A549 (cell line): ENCODE results near the gene ANKRD34A. TPM values are rescaled to one million over a fixed set of nuclear protein-coding genes. Genes with fewer than 3 reads are reported as not detected.

Experiments
- ATAC-seq, 2 experiments: fragments of 200-7000 bp in 1 of 2; fragments of >200 bp in 1 of 2; cut with Nextera tagmentation in 1 of 2; cut with Tn5 transposase in 1 of 2; 3 replicates each; pipeline versions ENCODE4 v1.8.0 to v1.9.1; 2018 to 2020; ENCODE audit warnings: mild to moderate bottlenecking in 1 of 2, moderate library complexity in 1 of 2
- CTCF ChIA-PET: fragments of 300-600 bp; sonication (Branson Sonifier 250); formaldehyde crosslinking; extraction: SDS; loops from one replicate; lab custom pipeline; 2021; ENCODE audit warnings: antibody characterized with exemption, inconsistent platforms; lab: Yijun Ruan, JAX
- POLR2A ChIA-PET: fragments of 350-600 bp; formaldehyde crosslinking; extraction: SDS; loops from one replicate; lab custom pipeline; 2021; ENCODE audit warnings: antibody characterized with exemption, inconsistent platforms; lab: Yijun Ruan, JAX
- DNase-seq, 2 experiments: peaks; one replicate each; pipeline versions ENCODE4 v3.0.0 to v3.0.0-alpha.2; 2011 to 2016; ENCODE audit warnings: low read depth in 1 of 2, low spot score in 1 of 2
- FAIRE-seq: peaks from 2 replicates; lab custom pipeline; 2011; peaks lifted over from hg19 to GRCh38; lab: Jason Lieb, UNC
- H3K27ac ChIP-seq, 2 experiments: fragments of >200 bp; sonication (Bioruptor Twin); formaldehyde crosslinking; 3 replicates each; pipeline ENCODE4 v1.5.1; 2016 to 2017
- H3K4me1 ChIP-seq: fragments of >200 bp; sonication (Bioruptor Twin); formaldehyde crosslinking; 3 replicates; pipeline ENCODE4 v1.6.1; 2016
- H3K4me2 ChIP-seq: fragments of >200 bp; sonication (Bioruptor Twin); formaldehyde crosslinking; 3 replicates; pipeline ENCODE4 v1.6.1; 2016
- H3K4me3 ChIP-seq: fragments of >200 bp; sonication (Bioruptor Twin); formaldehyde crosslinking; 3 replicates; pipeline ENCODE4 v1.5.1; 2016
- H3K9me3 ChIP-seq: fragments of >200 bp; sonication (Bioruptor Twin); formaldehyde crosslinking; 3 replicates; pipeline ENCODE4 v1.6.1; 2016
- CTCF ChIP-seq: fragments of >200 bp; sonication (Bioruptor Twin); formaldehyde crosslinking; IDR thresholded peaks from 3 replicates; pipeline ENCODE4 v1.5.1; 2016
- ELK1 ChIP-seq: fragments of 150-350 bp; IDR thresholded peaks from 2 replicates; pipeline ENCODE4 v1.6.1; 2014; ENCODE audit warnings: low read depth, mild to moderate bottlenecking, low read length
- FOSL2 ChIP-seq, 2 experiments: fragments of 450-650 bp in 1 of 2; fragments of >200 bp in 1 of 2; sonication (Bioruptor Twin) in 1 of 2; formaldehyde crosslinking; IDR thresholded peaks; 2 replicates each; pipeline versions ENCODE4 v1.5.0 to v1.6.1; 2016 to 2020; ENCODE audit warnings: mild to moderate bottlenecking in 1 of 2, moderate library complexity in 1 of 2
- HOXB5 ChIP-seq: fragments of 250-450 bp; sonication (Bioruptor Pico); IDR thresholded peaks from 2 replicates; pipeline ENCODE4 v1.5.0; 2020; ENCODE audit warnings: mild to moderate bottlenecking, moderate library complexity
- JUN ChIP-seq, 2 experiments: fragments of >200 bp; sonication (Bioruptor Twin); formaldehyde crosslinking; IDR thresholded peaks; 2 replicates in 1 of 2; 3 replicates in 1 of 2; pipeline ENCODE4 v1.6.1; 2016 to 2017
- MAFK ChIP-seq: fragments of 450-650 bp; IDR thresholded peaks from 2 replicates; pipeline ENCODE4 v1.6.1; 2014; ENCODE audit not compliant: partially characterized antibody
- MAX ChIP-seq: IDR thresholded peaks from 2 replicates; pipeline ENCODE4 v1.6.1; 2012
- PBX3 ChIP-seq: IDR thresholded peaks from 2 replicates; pipeline ENCODE4 v1.6.1; 2012
- PHF8 ChIP-seq: fragments of 200-600 bp; sonication (generic); IDR thresholded peaks from 2 replicates; pipeline ENCODE4 v1.6.1; 2016; ENCODE audit warnings: low read depth, mild to moderate bottlenecking, antibody characterized with exemption, moderate library complexity, borderline replicate concordance
- POLR2A ChIP-seq: IDR thresholded peaks from 2 replicates; pipeline ENCODE4 v1.6.1; 2012; ENCODE audit warnings: mild to moderate bottlenecking, low read length
- RAD21 ChIP-seq, 2 experiments: fragments of >200 bp in 1 of 2; sonication (Bioruptor Twin) in 1 of 2; formaldehyde crosslinking in 1 of 2; IDR thresholded peaks in 1 of 2; conservative IDR thresholded peaks in 1 of 2; 2 replicates in 1 of 2; 3 replicates in 1 of 2; pipeline ENCODE4 v1.6.1; 2012 to 2018; ENCODE audit warnings: inconsistent platforms in 1 of 2
- RARB ChIP-seq: fragments of 250-450 bp; sonication (Bioruptor Pico); IDR thresholded peaks from 2 replicates; pipeline ENCODE4 v1.8.0; 2021; ENCODE audit warnings: mild to moderate bottlenecking, moderate library complexity
- SMC3 ChIP-seq: fragments of >200 bp; sonication (Bioruptor Twin); formaldehyde crosslinking; IDR thresholded peaks from 3 replicates; pipeline ENCODE4 v1.6.1; 2018; ENCODE audit warnings: inconsistent platforms
- ZNF302 ChIP-seq: fragments of 250-450 bp; sonication (Bioruptor Pico); IDR thresholded peaks from 2 replicates; pipeline ENCODE4 v1.9.0; 2021; ENCODE audit warnings: inconsistent platforms, mild to moderate bottlenecking, moderate library complexity
- WGBS: methylation state at CpG from one replicate; pipeline ENCODE4 v1.1.6; 2017; ENCODE audit errors: missing lambda C conversion rate; 5-methylcytosine and 5-hydroxymethylcytosine counted together
- polyA minus RNA-seq: library from RNA; depleted of rRNA, polyadenylated mRNA; stranded (reverse); fragments of >200 nt; gene quantifications from 2 replicates; pipeline ENCODE4 v1.2.3, GENCODE V29; 2011; rRNA and poly(A)+ RNA removed
- polyA plus RNA-seq, 4 experiments: library from polyadenylated mRNA; depleted of rRNA in 3 of 4; stranded (reverse); fragments of >200 nt; fragmentation: RNase III in 1 of 4; extraction: RNeasy Plus Mini Kit Qiagen cat#74134 plus additional on column Dnase treatment in 1 of 4; gene quantifications; 2 replicates in 3 of 4; 3 replicates in 1 of 4; pipeline ENCODE4 v1.2.3, GENCODE V29; 2011 to 2017

ANKRD34A gene
- polyA plus RNA-seq (2011; rRNA removed) (0.30 and 0.34 TPM in 2 replicates), polyA plus RNA-seq (2017; fragmentation: RNase III; extraction: RNeasy Plus Mini Kit Qiagen cat#74134 plus additional on column Dnase treatment) (0.25 to 0.59 TPM (median 0.39 TPM) in 3 replicates), polyA minus RNA-seq (0.15 and 0.33 TPM in 2 replicates)
- 0.17 and 0.29 TPM in 2 replicates for polyA plus RNA-seq (2012; cell fraction: cytosol; rRNA removed)
- polyA plus RNA-seq (2012; cell fraction: nucleus; rRNA removed), result 0.50 and 0.79 TPM in 2 replicates

GRCh38 chr1:145964328-145965118 lies at the start of gene ANKRD34A, which contains the start of gene POLR3GL:
Gene ANKRD34A (minus strand): TSS chr1:145964575. CDS start chr1:145961759, 2,816 bp downstream.
Gene POLR3GL (plus strand): TSS chr1:145964690. CDS start chr1:145974866, 10,176 bp downstream.
- Histone ChIP-seq H3K4me2 (peak within 1 kb of the TSS; percentile 92), H3K27ac (peak within 1 kb of the TSS; percentile 78 to 87), H3K4me1 (peaks cover 39% of the 10 kb centered on the region), H3K4me3 (peak within 1 kb of the TSS; percentile 55), H3K9me3 (peaks cover 10% of the 10 kb centered on the region; the same call in 2 of the 3 replicates)
- DNase-seq (peak; percentile 93 to 95), FAIRE-seq (no peak), ATAC-seq (peak; percentile 84 to 92)
- 6% methylated on average over 30 of the region's 37 CpGs for WGBS
- POLR2A ChIA-PET, result interaction anchor here (0.6 to 3.1 kb wide), 10 partner anchors 9 to 105 kb away, joined by 3 to 39 read pairs (median 4); partner anchors contain the start of genes PIAS3 and RBM8A
- peak; percentile 67 for TF ChIP-seq MAX
- TF ChIP-seq JUN (IDR thresholded peaks at IDR 0.05), result peak in 1 of 2 experiments; percentile 59; a peak in 1 of 5 replicates
- TF ChIP-seq POLR2A, result peak; percentile 79
- TF ChIP-seq RARB (CRISPR knock-in tag), result no peak
- TF ChIP-seq, all 56 proteins: peak for 3
- CTCF ChIA-PET, result interaction anchor here (0.8 to 9.1 kb wide), 9 partner anchors 15 to 73 kb away, joined by 3 to 110 read pairs (median 4); partner anchors contain the start of genes ITGA10 and RBM8A

- no peak for TF ChIP-seq ZNF302 (CRISPR knock-in tag)
- no peak for TF ChIP-seq HOXB5 (CRISPR knock-in tag)
- TF ChIP-seq PHF8, result no peak
- no peak for TF ChIP-seq MAFK
- no peak for TF ChIP-seq PBX3
- Histone ChIP-seq H3K27ac (no peak overlapping the region), H3K9me3 (no peaks in the 10 kb centered on the region), H3K4me3 (no peak overlapping the region), H3K4me2 (no peak overlapping the region; the same call in 2 of the 3 replicates), H3K4me1 (peaks cover 3% of the 10 kb centered on the region; the same call in 1 of the 3 replicates)
- ChIA-PET CTCF (interaction anchor here (0.6 to 21.3 kb wide), 8 partner anchors 8 to 168 kb away, joined by 3 to 566 read pairs (median 6); partner anchors contain the start of genes HJV, LIX1L, NUDT17 and TXNIP), POLR2A (no interaction called here)
- 48% methylated on average over 6 of the region's 6 CpGs for WGBS
- FAIRE-seq, result no peak
- no peak for ATAC-seq
- no peak for DNase-seq
Measured at GRCh38 chr1:146013559-146013922, 49.2 kb upstream of the ANKRD34A start.

- peaks cover 3% of the 10 kb centered on the region; the same call in 1 of the 3 replicates for H3K4me1 ChIP-seq
- ATAC-seq (peak; percentile 70 to 83; a peak in 5 of 6 replicates), DNase-seq (peak; percentile 69 to 82), FAIRE-seq (peak; percentile 54)
- ChIA-PET POLR2A (no interaction called here), CTCF (interaction anchor here (0.6 to 21.3 kb wide), 14 partner anchors 9 to 185 kb away, joined by 3 to 566 read pairs (median 4); partner anchors contain the start of genes HJV, LIX1L, NUDT17 and TXNIP)
- no peak overlapping the region for H3K27ac ChIP-seq
- H3K9me3 ChIP-seq, result no peaks in the 10 kb centered on the region
- H3K4me3 ChIP-seq, result no peak overlapping the region
- peak overlapping the region; percentile 13; the same call in 1 of the 3 replicates for H3K4me2 ChIP-seq
- 1% methylated on average over 4 of the region's 4 CpGs for WGBS
- TF ChIP-seq SMC3, result peak; percentile 80
- peak; percentile 96 for TF ChIP-seq CTCF
- TF ChIP-seq FOSL2 (IDR thresholded peaks at IDR 0.05), result no peak
- no peak for TF ChIP-seq FOSL2 (CRISPR knock-in tag; IDR thresholded peaks at IDR 0.05)
- peak; percentile 93 to 96 for TF ChIP-seq RAD21 (conservative IDR thresholded peaks at IDR 0.05 in 1 of 2, IDR thresholded peaks at IDR 0.05 in 1 of 2)
- no peak for TF ChIP-seq ELK1
Measured at GRCh38 chr1:146012703-146013558, 48.6 kb upstream of the ANKRD34A start.
